Muscle of back (tissue), 11 donors: ENCODE results near the gene TENM3. TPM values are rescaled to one million over a fixed set of nuclear protein-coding genes. Genes with fewer than 3 reads are reported as not detected.

Source experiments
- DNase-seq, 3 donors: peaks; one replicate each; pipeline versions ENCODE4 v3.0.0 to v3.0.0-alpha.2; 2013
- polyA plus RNA-seq, 10 donors: library from polyadenylated mRNA; unstranded; fragments of 120-200 nt; gene quantifications; one replicate each; pipeline ENCODE4 v1.2.1, GENCODE V29; 2013; ENCODE audit not compliant: insufficient read length in 10 of 10

TENM3 gene
- polyA plus RNA-seq, 10 donors: 9.2 to 23.1 (median 15.7) TPM

GRCh38 chr4:182680234-182680653 lies 437.0 kb downstream of the TENM3 start:
- peak in 2 of 3 donors; percentile 9 to 35 for DNase-seq

GRCh38 chr4:182683661-182684060 lies 440.5 kb downstream of the TENM3 start:
- peak; percentile 9 to 48 (median 22) for DNase-seq

- no peak for DNase-seq
Observed at GRCh38 chr4:182684796-182685195, 441.6 kb downstream of the TENM3 start.

DNA sequence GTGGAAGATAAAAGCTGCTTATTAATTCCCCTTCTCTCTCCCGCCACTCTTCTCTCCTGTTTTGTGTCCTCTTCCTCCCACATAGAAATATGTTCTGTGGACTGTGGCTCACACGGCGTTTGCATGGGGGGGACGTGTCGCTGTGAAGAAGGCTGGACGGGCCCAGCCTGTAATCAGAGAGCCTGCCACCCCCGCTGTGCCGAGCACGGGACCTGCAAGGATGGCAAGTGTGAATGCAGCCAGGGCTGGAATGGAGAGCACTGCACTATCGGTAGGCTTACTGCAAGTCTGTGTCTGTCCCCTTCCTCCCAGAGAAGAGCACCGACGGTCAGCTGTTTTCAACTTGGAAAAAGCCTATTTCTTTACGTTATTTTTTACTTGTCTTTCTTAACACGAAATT lies 444.9 kb downstream of the TENM3 start:
- no peak for DNase-seq

DNA sequence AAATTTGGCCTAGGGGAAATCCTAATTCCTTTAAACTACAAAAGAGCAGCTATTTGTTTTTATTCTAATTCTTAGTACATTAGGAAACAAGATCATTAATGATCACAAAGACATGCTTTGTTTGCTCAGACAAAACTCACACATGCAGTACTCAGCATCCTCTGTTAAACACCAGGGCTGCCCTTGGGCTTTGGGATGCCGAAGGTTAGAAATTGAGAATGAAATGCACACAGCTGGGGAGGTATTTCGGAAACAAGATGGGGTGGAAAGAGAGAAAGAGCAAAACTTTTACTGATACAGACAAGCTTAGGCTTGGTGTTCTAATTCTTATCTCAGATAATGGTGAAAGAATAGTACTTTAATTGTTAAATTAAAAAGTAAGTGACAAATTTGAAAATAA lies 451.3 kb downstream of the TENM3 start:
- no peak for DNase-seq

DNA sequence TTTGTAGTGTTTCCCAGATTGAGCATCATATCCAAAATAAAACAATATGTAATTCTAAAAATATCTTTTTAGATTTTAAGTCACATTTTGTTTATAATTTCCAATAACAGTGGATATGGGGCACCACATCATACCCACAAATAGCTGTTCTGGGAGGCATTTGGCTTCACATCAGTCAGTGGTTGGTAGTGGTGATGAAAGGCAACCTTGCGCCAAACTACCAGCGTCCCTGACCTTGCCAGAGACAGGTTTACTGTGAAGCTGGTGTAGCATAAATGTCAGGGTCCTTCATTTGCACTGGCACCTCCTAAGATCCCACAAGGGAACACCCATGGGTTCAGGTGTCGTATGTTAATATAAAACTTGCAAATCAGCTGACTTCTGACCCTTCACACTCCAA lies 451.8 kb downstream of the TENM3 start:
- no peak for DNase-seq

DNA sequence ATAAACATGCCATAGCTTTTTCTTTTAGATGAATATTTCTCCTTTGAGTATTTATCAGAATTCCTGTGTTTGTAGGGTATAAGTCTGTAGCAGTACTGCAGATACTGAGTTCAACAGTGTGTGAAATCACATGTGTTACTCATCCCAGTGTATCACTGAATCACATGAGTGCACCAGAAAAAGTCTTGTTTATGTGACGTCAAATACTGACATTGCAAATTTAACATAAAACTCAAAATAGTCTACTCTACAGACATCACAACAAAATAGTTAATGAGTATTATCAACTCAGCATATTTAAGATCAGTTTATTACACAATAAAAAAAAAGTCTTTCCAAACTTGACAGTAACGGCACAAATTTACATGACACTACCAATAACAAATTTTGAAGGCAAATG lies 452.6 kb downstream of the TENM3 start:
- DNase-seq: no peak

- DNase-seq: peak in 1 of 3 donors; percentile 37
Observed at GRCh38 chr4:182697094-182697493, 453.9 kb downstream of the TENM3 start.

DNA sequence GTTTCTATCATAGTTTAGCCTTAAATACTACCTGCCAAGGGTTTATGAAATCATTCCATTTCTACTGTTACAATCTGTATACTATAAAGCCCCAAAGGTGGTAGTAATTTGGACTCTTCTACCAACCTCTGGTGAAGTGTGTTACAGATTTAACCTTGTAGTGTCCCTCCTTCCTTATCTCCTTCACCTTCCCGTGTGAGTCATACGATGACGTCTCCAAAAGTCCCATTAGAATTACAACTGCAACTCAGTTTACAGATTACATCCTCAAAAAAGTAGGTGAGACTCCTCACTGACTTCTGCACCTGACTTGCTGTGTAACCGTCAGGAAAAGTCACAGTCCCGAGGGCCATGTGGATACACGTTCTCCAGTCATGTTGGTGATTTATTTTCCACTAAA lies 455.0 kb downstream of the TENM3 start:
- no peak for DNase-seq

DNA sequence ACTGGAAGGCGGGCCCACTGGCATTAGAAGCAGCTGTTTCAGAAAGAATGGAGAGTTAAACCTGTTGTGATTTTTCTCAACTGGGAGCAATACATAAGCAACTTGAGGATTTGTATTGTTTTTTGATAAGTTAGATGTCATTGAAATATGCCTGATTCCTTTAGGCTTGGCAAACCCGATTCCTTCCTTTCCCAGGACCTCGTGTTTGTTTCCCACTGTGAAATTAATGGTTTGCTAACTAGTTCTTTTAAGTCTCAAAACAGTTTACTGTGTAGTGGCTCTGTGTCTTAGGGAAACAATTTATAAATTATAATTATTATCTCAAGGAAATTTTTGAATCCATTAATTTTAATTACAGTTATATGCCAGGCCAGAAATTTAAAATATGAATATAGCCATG lies 456.0 kb downstream of the TENM3 start:
- no peak for DNase-seq

- DNase-seq: no peak
Observed at GRCh38 chr4:182699795-182700194, 456.6 kb downstream of the TENM3 start.

DNA sequence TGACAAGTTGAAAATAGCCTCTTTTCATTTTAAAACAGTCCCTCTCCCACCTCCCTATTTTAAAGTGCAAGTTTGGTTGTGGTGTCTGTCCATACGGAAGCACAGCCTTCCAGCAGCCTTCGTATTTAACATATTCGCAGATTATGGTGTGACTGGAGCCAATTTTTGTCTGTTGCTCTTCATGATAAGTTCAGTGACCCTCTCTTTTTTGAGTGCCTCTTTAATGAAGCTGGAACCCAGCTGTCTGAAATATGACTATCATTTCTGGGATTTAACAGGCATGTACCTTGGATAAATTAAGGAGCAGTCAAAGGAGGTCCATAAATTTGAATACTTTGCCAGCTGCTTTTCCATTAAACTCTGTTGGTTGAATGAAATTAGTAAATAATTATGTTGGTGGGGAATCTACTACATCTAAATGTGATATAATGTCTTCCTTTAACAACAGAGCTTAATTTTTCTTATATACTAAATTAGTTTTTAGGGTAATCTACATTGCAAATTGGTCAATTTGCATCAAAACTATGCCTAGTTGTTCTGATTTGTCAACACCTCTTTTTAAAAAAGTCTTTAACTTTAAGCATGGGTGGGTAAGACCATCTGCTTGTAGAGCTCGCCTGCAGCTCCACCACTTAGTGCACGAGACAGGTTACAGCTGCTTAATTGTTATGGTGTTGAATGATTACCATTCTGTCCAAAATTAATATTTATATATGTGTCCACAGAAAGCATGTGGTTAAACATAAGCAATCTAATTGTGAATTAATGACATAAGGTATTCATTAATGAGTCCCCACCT lies 457.4 kb downstream of the TENM3 start:
- DNase-seq: no peak

GRCh38 chr4:182704077-182704476 lies 460.9 kb downstream of the TENM3 start:
- no peak for DNase-seq

DNA sequence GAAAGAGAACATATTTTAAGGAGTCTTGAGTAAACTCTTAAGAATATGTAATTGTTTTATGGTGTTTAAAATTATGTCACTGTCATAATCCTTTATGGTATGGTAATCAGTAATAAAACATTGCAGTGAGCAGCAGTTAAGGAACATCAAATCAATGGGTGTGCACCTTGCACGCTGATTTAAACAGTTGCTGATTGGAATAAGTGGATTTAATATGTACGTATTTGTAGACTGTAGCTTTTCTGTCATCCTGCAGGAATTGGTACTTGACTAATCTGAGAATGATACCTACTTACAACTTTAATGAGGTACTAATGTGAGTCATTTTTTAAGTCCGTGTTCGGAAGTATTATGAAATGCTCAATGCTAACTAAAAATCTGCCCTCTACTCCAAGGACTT lies 461.7 kb downstream of the TENM3 start:
- no peak for DNase-seq

GRCh38 chr4:182705389-182705788 lies 462.2 kb downstream of the TENM3 start:
- DNase-seq: no peak

GRCh38 chr4:182711211-182711610 lies 468.0 kb downstream of the TENM3 start:
- peak in 1 of 3 donors; percentile 7 for DNase-seq

DNA sequence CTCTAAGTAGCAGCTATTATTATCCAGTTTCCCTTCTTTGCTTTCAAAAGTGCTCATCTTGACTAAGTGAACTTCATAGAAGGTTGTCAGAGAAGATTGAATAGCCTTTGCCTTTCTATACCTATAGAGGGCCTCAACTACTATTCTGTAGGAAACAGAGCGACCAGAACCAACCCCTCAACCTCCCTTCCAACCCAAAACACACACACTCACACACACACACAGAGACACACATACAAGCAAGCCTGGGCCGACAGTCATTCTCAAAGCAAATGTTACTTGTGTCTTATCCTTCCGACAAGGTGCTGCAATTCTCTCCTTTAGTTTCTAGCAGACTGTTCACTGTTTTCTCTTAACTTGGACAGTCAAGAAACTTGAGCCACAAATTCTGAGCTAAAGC lies 472.3 kb downstream of the TENM3 start:
- no peak for DNase-seq

DNA sequence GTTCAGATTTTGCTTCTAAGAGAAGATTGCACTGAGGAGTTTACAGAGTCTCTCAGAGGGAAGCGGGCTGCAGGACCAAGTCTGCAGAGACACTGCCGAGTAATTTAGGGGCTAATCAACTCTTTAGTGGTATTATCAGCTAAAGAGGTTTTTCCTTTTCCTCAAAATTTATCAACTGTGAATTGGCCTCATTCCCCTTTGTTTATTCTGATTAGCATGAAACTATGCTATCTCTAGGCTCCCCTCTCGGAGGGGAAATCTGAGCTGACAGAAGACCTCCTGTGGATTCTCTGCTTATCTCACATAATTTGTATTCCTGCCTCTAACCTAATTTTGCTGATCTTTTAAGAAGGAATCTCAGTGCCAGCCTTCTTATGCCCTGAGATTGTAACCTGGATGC lies 473.0 kb downstream of the TENM3 start:
- DNase-seq: no peak

DNA sequence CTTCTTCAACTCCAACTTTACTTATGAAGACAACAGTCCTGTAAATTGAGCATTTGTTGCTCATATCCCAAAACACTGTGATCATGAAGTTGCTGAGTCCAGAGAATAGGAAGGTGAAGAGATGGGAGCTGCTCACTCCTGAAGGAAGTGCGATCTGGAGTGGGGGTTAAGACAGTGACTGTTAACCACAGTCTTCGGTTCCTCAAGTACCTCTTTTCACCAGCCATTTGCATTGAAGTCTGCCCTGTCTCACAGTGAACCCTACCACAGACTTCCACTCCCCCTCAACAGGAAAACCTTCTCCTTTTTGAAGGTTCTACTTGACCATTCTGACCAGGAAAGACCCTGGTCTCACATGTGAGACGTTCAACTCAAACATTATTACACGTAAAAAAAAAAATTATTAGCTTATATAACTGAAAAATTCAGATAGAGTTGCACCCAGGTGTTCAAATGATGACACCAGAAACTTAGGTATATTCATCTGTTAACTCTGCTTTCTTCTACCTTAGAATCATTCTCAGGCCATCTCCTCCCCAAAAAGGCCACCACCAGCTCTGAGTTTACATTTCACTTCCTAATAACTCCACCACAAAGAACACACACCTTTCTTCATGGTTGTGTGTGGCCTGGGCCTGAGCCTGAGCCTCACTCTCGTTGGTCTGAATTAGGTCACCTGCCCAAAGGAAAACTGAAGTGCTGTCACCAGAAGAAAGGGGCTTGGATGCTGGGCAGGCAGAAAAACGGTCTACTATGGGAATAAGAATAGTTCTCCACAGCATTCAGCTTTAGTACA lies 474.8 kb downstream of the TENM3 start:
- no peak for DNase-seq

- no peak for DNase-seq
Observed at GRCh38 chr4:182724414-182724813, 481.2 kb downstream of the TENM3 start.

- no peak for DNase-seq
Observed at GRCh38 chr4:182729516-182729915, 486.3 kb downstream of the TENM3 start.

- DNase-seq: no peak
Observed at GRCh38 chr4:182730791-182731190, 487.6 kb downstream of the TENM3 start.

- DNase-seq: no peak
Observed at GRCh38 chr4:182736207-182736606, 493.0 kb downstream of the TENM3 start.
